NCI-H1105 (cell line): Measurements from ENCODE around the gene GSDMA.
"Not testable (repeated sequence)": the region's sequence is repeated elsewhere in the genome, so short reads cannot be mapped to it uniquely, and the experiment has no call there.

Experiments
- DNase-seq: peaks from one replicate; lab custom pipeline; 2025; lab: John Stamatoyannopoulos, UW

Gene GSDMA

DNA sequence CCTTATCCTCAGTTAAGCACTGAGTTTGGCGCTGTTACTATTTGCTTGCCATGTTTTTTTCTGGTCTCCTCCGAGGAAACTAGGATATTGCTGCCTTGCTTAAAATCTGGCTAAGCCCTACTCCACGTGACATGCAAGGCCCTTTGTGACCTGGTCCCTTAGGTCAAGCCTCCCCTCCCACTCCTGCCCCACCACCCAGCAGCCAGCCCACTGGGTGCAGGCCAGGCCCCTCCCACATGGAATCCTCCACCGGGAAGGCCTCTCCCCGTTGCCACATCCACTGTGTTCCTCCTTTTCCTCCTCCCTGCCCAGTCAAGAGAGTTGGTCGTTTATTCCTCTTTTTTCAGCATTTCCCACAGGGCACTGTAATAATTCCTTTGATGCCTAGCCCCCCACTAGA is 34.0 kb downstream of the GSDMA start:
- no peak for DNase-seq

DNA sequence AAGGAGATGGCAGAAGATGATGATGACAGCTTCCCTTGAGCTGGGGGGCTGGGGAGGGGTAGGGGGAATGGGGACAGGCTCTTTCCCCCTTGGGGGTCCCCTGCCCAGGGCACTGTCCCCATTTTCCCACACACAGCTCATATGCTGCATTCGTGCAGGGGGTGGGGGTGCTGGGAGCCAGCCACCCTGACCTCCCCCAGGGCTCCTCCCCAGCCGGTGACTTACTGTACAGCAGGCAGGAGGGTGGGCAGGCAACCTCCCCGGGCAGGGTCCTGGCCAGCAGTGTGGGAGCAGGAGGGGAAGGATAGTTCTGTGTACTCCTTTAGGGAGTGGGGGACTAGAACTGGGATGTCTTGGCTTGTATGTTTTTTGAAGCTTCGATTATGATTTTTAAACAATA is 34.7 kb downstream of the GSDMA start:
- no peak for DNase-seq

DNA sequence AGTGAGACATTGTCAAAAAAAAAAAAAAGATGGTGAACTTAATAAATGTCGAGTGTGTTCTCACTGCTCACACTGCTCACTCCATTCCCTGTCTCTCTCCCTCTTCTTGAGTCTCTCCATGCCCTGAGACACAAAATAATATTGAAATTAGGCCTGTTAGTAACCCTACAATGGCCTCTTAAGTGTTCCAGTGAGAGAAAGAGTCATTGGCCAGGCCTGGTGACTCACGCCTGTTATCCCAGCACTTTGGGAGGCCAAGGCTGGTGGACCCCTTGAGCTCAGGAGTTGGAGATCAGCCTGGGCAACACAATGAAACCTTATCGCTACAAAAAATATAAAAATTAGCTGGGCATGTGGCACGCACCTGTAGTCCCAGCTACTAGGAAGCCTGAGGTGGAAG is 36.3 kb downstream of the GSDMA start:
- no peak for DNase-seq

DNA sequence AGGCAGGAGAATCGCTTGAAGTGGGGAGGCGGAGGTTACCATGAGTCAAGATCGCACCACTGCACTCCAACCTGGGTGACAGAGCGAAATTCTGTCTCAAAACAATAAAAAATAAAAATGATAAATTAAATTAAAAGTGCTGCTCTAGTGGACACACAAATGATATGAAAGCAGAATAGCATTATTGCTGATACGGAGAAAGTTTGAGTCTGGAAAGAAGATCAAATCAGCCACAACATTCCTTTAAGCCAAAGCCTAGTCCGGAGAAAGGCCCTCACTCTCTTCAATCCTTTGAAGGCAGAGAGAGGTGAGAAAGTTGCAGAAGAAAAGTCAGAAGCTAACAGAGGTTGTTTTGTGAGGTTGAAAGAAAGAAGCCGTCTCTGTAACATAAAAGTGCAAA is 37.4 kb downstream of the GSDMA start:
- DNase-seq: no peak

DNA sequence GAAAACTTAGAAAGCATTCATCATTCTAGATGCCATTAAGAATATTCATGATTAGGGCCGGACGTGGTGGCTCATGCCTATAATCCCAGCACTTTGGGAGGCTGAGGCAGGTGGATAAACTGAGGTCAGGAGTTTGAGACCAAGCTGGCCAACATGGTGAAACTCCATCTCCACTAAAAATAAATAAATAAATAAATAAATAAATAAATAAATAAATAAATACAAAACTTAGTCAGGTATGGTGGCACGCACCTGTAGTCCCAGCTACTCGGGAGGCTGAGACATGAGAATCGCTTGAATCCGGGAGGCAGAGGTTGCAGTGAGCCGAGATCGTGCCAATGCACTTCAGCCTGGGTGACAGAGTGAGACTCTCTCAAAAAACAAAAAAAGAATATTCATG is 38.5 kb downstream of the GSDMA start:
- DNase-seq: not testable (repeated sequence)

DNA sequence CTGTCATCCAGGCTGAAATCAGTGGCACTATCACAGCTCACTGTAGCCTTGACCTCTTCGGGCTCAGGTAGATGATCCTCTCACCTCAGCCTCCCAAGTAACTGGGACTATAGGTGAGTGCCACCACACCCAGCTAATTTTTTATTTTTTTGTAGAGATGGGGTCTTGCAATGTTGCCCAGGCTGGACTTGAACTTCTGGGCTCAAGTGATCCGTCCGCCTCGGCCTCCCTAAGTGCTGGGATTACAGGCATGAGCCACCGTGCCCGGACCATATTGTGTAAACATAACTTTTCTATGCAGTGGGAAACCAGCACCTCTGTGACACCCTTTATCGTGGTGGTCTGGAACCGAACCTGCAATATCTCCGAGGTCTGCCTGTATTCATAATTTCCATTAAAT is 41.3 kb downstream of the GSDMA start:
- no peak for DNase-seq

DNA sequence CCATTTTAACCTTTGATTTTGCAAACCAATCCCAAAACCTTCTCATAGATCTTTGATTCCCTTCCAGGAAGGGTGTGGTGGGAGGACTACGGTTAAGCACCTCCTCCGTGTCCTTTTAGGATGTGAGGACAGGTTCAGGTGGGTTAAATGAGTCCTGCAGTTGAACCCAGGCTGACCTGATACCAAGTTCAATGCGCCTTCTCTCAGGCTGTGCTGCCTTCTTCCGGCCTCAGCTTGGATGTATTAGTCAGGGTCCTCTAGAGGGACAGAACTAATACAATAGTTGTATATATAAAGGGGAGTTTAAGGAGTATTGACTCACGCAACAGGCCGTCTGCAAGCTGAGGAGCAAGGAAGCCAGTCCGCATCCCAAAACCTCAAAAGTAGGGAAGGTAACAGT is 41.9 kb downstream of the GSDMA start:
- DNase-seq: no peak

DNA sequence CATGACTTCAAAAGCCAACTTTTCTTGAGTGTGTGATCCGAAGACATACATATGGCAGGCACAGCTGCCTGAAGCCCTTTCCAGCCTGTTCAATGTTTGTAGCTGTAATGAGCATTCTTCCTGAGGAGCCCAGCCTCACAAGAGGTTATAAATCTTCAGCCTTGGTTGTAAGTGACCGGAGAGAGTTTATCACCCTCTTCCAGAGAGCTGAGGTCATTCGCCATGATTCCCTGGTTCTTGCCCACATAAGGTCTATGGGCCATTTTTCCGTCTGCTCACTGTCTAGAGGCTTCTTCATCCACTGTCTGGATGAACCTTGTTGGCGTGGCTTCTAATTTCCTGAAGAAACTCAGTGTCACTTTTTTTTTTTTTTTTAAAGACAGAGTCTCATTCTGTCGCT is 42.7 kb downstream of the GSDMA start:
- no peak for DNase-seq

DNA sequence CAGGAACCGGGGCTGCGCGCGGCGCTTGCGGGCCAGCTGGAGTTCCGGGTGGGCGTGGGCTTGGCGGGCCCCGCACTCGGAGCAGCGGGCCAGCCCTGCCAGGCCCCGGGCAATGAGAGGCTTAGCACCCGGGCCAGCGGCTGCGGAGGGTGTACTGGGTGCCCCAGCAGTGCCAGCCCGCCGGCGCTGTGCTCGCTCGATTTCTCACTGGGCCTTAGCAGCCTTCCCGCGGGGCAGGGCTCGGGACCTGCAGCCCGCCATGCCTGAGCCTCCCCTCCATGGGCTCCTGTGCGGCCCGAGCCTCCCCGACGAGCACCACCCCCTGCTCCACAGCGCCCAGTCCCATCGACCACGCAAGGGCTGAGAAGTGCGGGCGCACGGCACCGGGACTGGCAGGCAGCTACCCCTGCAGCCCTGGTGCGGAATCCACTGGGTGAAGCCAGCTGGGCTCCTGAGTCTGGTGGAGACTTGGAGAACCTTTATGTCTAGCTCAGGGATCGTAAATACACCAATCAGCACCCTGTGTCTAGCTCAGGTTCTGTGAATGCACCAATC is 48.2 kb downstream of the GSDMA start:
- not testable (repeated sequence) for DNase-seq

DNA sequence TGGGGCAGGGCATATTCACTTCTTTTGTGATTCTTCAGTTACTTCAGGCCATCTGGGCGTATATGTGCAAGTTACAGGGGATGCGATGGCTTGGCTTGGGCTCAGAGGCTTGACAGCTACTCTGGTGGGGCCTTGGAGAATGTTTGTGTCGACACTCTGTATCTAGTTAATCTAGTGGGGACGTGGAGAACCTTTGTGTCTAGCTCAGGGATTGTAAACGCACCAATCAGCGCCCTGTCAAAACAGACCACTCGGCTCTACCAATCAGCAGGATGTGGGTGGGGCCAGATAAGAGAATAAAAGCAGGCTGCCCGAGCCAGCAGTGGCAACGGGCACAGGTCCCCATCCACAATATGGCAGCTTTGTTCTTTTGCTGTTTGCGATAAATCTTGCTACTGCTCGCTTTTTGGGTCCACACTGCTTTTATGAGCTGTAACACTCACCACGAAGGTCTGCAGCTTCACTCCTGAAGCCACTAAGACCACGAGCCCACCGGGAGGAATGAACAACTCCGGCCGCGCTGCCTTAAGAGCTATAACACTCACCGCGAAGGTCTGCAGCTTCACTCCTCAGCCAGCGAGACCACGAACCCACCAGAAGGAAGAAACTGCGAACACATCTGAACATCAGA is 49.3 kb downstream of the GSDMA start:
- DNase-seq: not testable (repeated sequence)

DNA sequence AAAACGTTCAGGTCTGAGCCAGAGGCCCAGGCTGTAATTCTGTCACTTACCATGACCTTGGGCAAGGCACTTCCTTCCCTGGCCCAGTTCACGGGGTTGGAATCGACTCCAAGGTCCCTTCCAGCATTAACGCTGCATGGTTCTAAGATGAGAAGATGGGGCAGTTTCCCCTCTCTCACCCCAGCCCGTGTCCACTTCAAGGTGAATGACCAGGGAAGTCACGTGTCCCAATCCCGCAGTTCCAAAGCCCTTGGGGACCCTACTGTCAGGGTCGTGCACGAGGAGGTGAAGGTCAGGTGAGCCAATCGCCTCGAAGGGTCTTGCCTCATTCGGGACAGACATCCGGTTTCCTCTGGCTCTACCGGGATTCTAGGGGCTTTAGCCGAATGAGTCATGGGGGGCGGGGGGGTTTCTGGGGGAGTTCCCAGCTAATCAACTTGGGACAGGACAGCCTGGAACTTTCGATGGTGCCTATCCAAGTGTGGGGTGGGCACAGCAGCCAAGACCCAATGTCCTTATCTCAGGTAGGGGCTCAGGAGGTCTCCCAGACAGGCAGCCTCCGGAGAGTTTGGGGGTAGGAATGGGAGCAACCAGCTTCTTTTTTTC is 51.7 kb downstream of the GSDMA start:
- no peak for DNase-seq

DNA sequence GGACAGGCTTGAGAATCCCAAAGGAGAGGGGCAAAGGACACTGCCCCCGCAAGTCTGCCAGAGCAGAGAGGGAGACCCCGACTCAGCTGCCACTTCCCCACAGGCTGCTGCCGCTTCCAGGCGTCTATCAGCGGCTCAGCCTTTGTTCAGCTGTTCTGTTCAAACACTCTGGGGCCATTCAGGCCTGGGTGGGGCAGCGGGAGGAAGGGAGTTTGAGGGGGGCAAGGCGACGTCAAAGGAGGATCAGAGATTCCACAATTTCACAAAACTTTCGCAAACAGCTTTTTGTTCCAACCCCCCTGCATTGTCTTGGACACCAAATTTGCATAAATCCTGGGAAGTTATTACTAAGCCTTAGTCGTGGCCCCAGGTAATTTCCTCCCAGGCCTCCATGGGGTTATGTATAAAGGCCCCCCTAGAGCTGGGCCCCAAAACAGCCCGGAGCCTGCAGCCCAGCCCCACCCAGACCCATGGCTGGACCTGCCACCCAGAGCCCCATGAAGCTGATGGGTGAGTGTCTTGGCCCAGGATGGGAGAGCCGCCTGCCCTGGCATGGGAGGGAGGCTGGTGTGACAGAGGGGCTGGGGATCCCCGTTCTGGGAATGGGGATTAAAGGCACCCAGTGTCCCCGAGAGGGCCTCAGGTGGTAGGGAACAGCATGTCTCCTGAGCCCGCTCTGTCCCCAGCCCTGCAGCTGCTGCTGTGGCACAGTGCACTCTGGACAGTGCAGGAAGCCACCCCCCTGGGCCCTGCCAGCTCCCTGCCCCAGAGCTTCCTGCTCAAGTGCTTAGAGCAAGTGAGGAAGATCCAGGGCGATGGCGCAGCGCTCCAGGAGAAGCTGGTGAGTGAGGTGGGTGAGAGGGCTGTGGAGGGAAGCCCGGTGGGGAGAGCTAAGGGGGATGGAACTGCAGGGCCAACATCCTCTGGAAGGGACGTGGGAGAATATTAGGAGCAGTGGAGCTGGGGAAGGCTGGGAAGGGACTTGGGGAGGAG is 52.5 kb downstream of the GSDMA start, which contains the start of gene CSF3:
Gene CSF3 (plus strand): TSS at position 436 of the 993 bp plus-strand sequence. CDS start 35 bp downstream, at position 471.
- DNase-seq: no peak

DNA sequence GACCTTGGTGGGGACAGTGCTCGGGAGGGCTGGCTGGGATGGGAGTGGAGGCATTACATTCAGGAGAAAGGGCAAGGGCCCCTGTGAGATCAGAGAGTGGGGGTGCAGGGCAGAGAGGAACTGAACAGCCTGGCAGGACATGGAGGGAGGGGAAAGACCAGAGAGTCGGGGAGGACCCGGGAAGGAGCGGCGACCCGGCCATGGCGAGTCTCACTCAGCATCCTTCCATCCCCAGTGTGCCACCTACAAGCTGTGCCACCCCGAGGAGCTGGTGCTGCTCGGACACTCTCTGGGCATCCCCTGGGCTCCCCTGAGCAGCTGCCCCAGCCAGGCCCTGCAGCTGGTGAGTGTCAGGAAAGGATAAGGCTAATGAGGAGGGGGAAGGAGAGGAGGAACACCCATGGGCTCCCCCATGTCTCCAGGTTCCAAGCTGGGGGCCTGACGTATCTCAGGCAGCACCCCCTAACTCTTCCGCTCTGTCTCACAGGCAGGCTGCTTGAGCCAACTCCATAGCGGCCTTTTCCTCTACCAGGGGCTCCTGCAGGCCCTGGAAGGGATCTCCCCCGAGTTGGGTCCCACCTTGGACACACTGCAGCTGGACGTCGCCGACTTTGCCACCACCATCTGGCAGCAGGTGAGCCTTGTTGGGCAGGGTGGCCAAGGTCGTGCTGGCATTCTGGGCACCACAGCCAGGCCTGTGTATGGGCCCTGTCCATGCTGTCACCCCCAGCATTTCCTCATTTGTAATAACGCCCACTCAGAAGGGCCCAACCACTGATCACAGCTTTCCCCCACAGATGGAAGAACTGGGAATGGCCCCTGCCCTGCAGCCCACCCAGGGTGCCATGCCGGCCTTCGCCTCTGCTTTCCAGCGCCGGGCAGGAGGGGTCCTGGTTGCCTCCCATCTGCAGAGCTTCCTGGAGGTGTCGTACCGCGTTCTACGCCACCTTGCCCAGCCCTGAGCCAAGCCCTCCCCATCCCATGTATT is 53.5 kb downstream of the GSDMA start:
- no peak for DNase-seq

DNA sequence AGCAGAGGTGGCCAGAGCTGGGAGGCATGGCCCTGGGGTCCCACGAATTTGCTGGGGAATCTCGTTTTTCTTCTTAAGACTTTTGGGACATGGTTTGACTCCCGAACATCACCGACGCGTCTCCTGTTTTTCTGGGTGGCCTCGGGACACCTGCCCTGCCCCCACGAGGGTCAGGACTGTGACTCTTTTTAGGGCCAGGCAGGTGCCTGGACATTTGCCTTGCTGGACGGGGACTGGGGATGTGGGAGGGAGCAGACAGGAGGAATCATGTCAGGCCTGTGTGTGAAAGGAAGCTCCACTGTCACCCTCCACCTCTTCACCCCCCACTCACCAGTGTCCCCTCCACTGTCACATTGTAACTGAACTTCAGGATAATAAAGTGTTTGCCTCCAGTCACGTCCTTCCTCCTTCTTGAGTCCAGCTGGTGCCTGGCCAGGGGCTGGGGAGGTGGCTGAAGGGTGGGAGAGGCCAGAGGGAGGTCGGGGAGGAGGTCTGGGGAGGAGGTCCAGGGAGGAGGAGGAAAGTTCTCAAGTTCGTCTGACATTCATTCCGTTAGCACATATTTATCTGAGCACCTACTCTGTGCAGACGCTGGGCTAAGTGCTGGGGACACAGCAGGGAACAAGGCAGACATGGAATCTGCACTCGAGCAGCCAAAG is 54.7 kb downstream of the GSDMA start:
- DNase-seq: no peak

DNA sequence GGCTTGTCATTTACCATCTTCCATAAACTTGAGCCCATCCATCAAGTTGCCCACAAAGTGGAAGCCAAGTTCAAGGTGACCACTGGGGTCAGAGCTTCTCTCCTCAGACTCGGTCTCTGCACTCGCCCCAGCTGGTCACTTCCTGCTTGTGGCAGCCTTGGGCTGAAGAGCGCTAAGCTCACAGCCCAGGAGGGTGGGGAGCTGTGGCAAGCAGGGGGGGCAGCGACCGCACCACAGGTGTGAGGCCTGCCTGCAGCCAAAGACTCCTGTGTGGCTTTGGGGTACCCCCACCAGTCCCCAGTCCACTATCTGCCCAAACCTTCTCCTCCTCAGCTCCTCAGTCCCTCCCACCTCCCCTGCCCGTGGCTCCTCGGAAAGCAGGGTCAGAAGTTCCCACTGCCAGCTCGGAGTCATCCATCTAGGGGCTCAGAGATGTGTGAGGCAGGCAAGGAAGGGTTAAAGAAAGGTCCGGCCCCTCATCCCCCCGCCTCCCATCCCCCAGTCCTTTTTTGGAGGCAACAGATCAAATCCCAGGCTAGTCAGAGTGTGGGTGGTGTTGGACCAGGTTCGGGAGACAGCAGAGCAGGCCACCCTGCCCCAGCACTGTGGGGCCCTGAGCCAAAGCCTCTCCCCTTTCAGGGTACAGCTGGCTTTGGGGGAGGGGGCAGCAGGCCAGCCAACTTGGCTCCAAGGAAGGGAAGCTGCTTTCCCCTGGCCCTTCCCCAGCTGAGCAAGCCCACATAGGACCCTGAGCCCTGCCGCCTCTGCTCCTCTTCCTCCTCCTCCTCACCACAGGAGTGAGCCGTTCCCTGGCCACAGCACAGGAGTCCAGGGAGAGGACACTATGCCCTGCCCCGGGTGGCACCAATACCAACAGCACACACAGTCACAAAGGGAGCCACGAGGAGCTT is 55.7 kb downstream of the GSDMA start:
- no peak for DNase-seq

DNA sequence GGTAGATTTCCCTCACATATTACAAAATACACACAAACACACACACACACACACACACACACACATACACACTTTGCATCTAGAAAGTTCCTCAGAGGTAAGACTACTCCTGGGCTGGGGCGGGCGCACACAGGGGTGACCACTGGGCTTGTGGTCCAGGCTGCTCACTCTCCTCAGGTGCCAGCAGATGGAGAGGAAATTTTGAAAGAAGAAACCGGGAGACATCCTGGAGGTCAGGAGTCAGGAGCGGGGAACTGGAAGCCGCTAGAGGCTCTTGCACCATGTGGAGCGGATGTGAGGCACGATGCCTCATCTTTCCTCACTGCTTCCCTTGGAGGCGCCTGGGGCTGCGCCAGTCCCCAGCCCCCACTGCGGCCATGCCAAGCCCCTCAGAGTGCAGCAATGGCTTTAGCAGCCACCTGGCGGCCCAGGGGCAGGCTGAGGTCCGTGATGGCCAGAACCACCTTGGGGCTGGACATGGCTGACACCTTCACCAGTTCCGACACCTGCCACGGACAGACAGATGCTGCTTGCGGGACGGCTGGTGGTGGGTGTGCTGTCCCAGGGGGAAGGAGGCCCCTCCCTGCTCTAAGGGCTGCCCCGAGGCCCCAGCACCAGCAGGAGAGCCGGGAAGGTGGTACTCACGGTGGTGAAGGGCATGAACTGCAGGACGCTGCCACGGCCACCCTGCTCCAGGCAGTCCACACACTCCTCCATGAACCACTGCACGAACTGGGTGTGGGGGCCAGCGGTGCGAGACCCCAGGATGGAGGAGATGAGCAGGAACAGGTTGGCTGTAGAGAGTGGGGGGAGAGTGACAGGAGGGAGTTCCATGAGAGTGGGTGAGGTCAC is 56.6 kb downstream of the GSDMA start:
- no peak for DNase-seq

DNA sequence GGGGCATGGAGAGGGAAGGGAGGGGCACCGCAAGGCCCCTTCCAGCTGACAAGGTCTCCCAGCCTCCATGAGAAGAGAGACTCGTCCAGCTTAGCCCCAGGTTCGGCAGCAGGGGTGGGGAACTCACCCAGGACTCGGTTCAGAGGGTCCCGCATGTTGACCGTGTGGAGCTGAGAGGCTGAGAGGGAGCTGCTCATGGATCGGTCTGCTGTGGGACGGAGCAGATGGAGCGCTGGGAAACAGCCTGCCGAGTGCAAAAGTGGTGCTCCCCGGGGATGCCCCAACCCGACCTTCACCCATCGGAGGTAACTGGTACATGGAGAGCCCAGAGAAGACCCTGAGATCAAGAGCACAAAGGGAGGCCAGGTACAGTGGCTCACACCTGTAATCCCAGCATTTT is 57.3 kb downstream of the GSDMA start:
- no peak for DNase-seq

DNA sequence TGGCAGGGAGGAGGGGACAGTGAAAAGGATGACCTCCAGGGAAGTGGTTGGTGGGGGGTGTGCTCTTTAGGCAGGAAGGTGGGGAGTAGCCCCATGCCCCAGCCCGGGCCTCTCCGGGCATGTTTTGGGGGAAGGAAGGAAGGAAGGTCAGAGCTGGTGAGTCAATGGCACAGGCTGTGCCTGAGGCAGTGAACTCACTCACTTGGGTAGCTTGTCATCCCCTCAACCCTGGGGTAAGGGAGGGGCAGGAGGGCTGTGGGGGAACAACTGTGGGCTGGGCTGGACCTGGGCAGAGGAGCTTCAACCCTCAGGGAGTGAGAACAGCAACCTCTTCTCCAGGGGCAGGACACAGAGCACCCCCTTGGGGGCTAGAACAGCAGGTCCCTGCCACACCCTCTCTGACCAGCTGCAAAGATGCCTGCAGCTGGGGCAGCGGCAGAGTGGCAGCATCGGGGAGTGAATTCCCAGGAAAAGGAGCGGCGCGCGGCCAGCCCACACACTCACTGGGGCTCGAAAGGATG is 58.7 kb downstream of the GSDMA start:
- DNase-seq: no peak
